NCI-H1417 (cell line): ENCODE measurements around the gene PSMA8.
"Not testable (repeated sequence)": the region's sequence is repeated elsewhere in the genome, so short reads cannot be mapped to it uniquely, and the experiment has no call there.

Experiments used
- DNase-seq, 3 experiments: peaks; one replicate each; lab custom pipeline; 2025; lab: John Stamatoyannopoulos, UW

Gene PSMA8

DNA sequence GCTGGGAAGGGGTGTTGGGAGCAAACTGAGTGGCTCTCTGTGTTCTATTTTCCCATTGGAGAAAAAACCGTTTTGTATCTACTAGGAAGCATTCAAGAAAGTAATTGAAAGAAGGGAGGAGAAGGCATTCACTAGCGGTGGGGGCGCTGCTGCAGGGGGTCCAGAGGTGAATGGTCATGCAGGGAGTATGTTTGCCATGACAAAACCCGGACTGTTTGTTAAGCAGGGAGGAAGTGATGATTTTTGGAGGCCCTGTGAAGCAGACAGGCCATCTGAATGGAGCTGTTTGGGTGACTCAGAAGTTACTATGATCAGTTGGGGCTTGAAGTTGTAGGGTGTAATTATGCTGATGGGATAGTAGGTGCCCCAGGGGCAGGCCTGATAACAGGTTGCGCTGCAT, 99.5 kb downstream of the PSMA8 start:
- DNase-seq: peak in 1 of 3 experiments; percentile 35

- DNase-seq: not testable (repeated sequence)
Measured at GRCh38 chr18:26237363-26237762, 103.7 kb downstream of the PSMA8 start.

DNA sequence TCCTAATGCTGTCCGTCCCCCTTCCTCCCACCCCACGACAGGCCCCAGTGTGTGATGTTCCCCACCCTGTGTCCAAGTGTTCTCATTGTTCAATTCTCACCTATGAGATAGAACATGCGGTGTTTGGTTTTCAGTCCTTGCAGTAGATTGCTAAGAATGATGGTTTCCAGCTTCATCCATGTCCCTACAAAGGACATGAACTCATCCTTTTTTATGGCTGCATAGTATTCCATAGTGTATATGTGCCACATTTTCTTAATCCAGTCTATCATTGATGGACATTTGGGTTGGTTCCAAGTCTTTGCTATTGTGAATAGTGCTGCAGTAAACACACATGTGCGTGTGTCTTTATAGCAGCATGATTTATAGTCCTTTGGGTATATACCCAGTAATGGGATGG, 105.0 kb downstream of the PSMA8 start:
- not testable (repeated sequence) for DNase-seq

- DNase-seq: not testable (repeated sequence)
Measured at GRCh38 chr18:26242392-26242791, 108.7 kb downstream of the PSMA8 start.
